ENCODE measurements around the gene SOWAHD.
A peak's percentile ranks its signal among the peaks of the same experiment; 100 is the strongest.

Gene SOWAHD

GRCh38 chrX:119757979-119758730, at the start of gene SOWAHD:
SOWAHD (plus strand) TSS chrX:119758588; CDS start chrX:119758668, 80 bp downstream.
- DNase-seq = peak; percentile 47 to 69
- no peaks in the 10 kb centered on the region for H3K36me3 ChIP-seq
- intact Hi-C loops (cut with DNase I; ENCODE audit: low total_unique reads) = no loop called here
- no peak for TF ChIP-seq CTCF (IDR thresholded peaks at IDR 0.05)
- peaks cover 0 to 15% (median 7%) of the 10 kb centered on the region in 4 donors for H3K4me1 ChIP-seq
- H3K27ac ChIP-seq = no peak within 1 kb of the TSS
- peak within 1 kb of the TSS; percentile 46 to 56 for H3K4me3 ChIP-seq
- H3K27me3 ChIP-seq = peaks cover 0 to 4% of the 10 kb centered on the region in 2 donors
- no peaks in the 10 kb centered on the region for H3K9me3 ChIP-seq

GRCh38 chrX:119708936-119709335, 49.5 kb upstream of the SOWAHD start:
- Histone ChIP-seq H3K27me3 (no peaks in the 10 kb centered on the region), H3K4me3 (no peak overlapping the region), H3K9me3 (no peaks in the 10 kb centered on the region), H3K27ac (no peak overlapping the region), H3K4me1 (no peaks in the 10 kb centered on the region), H3K36me3 (no peaks in the 10 kb centered on the region)
- no peak for TF ChIP-seq CTCF (IDR thresholded peaks at IDR 0.05)
- no peak for DNase-seq
- intact Hi-C loops (cut with DNase I; ENCODE audit: low total_unique reads) = no loop called here

- TF ChIP-seq CTCF (IDR thresholded peaks at IDR 0.05) = no peak
- H3K27ac ChIP-seq = no peak overlapping the region
- H3K4me1 ChIP-seq = no peaks in the 10 kb centered on the region
- DNase-seq = no peak
- H3K36me3 ChIP-seq = no peaks in the 10 kb centered on the region
- intact Hi-C loops (cut with DNase I; ENCODE audit: low total_unique reads) = no loop called here
- H3K4me3 ChIP-seq = no peak overlapping the region
- H3K9me3 ChIP-seq = no peaks in the 10 kb centered on the region
- no peaks in the 10 kb centered on the region for H3K27me3 ChIP-seq
Observed at GRCh38 chrX:119709630-119710029, 48.8 kb upstream of the SOWAHD start.

GRCh38 chrX:119721487-119721886, 36.9 kb upstream of the SOWAHD start:
- intact Hi-C loops (cut with DNase I; ENCODE audit: low total_unique reads) = no loop called here
- no peaks in the 10 kb centered on the region for H3K9me3 ChIP-seq
- no peak for DNase-seq
- H3K27ac ChIP-seq = no peak overlapping the region
- no peaks in the 10 kb centered on the region for H3K36me3 ChIP-seq
- H3K4me3 ChIP-seq = no peak overlapping the region
- no peaks in the 10 kb centered on the region for H3K4me1 ChIP-seq
- H3K27me3 ChIP-seq = no peaks in the 10 kb centered on the region
- no peak for TF ChIP-seq CTCF (IDR thresholded peaks at IDR 0.05)

GRCh38 chrX:119721926-119722325, 36.5 kb upstream of the SOWAHD start:
- Histone ChIP-seq H3K9me3 (no peaks in the 10 kb centered on the region), H3K4me1 (no peaks in the 10 kb centered on the region), H3K27ac (no peak overlapping the region), H3K27me3 (no peaks in the 10 kb centered on the region), H3K4me3 (no peak overlapping the region), H3K36me3 (no peaks in the 10 kb centered on the region)
- DNase-seq = no peak
- TF ChIP-seq CTCF (IDR thresholded peaks at IDR 0.05) = no peak
- intact Hi-C loops (cut with DNase I; ENCODE audit: low total_unique reads) = no loop called here

All from tibial artery (tissue), 4 donors.